ENCODE measurements around the gene CACNA2D1. TPM values are rescaled to one million over a fixed set of nuclear protein-coding genes. Genes with fewer than 3 reads are reported as not detected.

CACNA2D1 gene
- total RNA-seq, 1 donor from 2014 or later = 32.9 TPM

GRCh38 chr7:82234457-82235049 lies 209.0 kb downstream of the CACNA2D1 start:
- peak; percentile 92 for TF ChIP-seq CTCF (IDR thresholded peaks at IDR 0.05)
- H3K27ac Mint-ChIP-seq (ENCODE audit: unreplicated experiment) = no peak overlapping the region
- no peaks in the 10 kb centered on the region for H3K36me3 Mint-ChIP-seq (ENCODE audit: low read depth)
- DNase-seq (ENCODE audit: low spot score) = no peak
- H3K27me3 Mint-ChIP-seq (ENCODE audit: low read depth) = no peaks in the 10 kb centered on the region
- H3K4me3 Mint-ChIP-seq (ENCODE audit: unreplicated experiment) = no peak overlapping the region
- peaks cover 10% of the 10 kb centered on the region for H3K4me1 Mint-ChIP-seq (ENCODE audit: low read depth)
- no peaks in the 10 kb centered on the region for H3K9me3 Mint-ChIP-seq (ENCODE audit: low read depth)

GRCh38 chr7:82230811-82231581 lies 212.6 kb downstream of the CACNA2D1 start:
- TF ChIP-seq CTCF (IDR thresholded peaks at IDR 0.05) = no peak
- DNase-seq (ENCODE audit: low spot score) = no peak
- Mint-ChIP-seq H3K4me3 (ENCODE audit: unreplicated experiment) (no peak overlapping the region), H3K27me3 (ENCODE audit: low read depth) (no peaks in the 10 kb centered on the region), H3K36me3 (ENCODE audit: low read depth) (no peaks in the 10 kb centered on the region), H3K9me3 (ENCODE audit: low read depth) (no peaks in the 10 kb centered on the region), H3K4me1 (ENCODE audit: low read depth) (peaks cover 10% of the 10 kb centered on the region), H3K27ac (ENCODE audit: unreplicated experiment) (no peak overlapping the region)

- no peak overlapping the region for H3K4me3 Mint-ChIP-seq (ENCODE audit: unreplicated experiment)
- DNase-seq (ENCODE audit: low spot score) = no peak
- no peak for TF ChIP-seq CTCF (IDR thresholded peaks at IDR 0.05)
- H3K36me3 Mint-ChIP-seq (ENCODE audit: low read depth) = no peaks in the 10 kb centered on the region
- H3K27me3 Mint-ChIP-seq (ENCODE audit: low read depth) = no peaks in the 10 kb centered on the region
- no peaks in the 10 kb centered on the region for H3K9me3 Mint-ChIP-seq (ENCODE audit: low read depth)
- H3K4me1 Mint-ChIP-seq (ENCODE audit: low read depth) = peaks cover 7% of the 10 kb centered on the region
- no peak overlapping the region for H3K27ac Mint-ChIP-seq (ENCODE audit: unreplicated experiment)
Observed at GRCh38 chr7:82229164-82229563, 214.4 kb downstream of the CACNA2D1 start.

GRCh38 chr7:82226191-82226590 lies 217.4 kb downstream of the CACNA2D1 start:
- H3K36me3 Mint-ChIP-seq (ENCODE audit: low read depth) = no peaks in the 10 kb centered on the region
- DNase-seq (ENCODE audit: low spot score) = no peak
- no peaks in the 10 kb centered on the region for H3K27me3 Mint-ChIP-seq (ENCODE audit: low read depth)
- peaks cover 7% of the 10 kb centered on the region for H3K4me1 Mint-ChIP-seq (ENCODE audit: low read depth)
- TF ChIP-seq CTCF (IDR thresholded peaks at IDR 0.05) = no peak
- no peak overlapping the region for H3K27ac Mint-ChIP-seq (ENCODE audit: unreplicated experiment)
- H3K4me3 Mint-ChIP-seq (ENCODE audit: unreplicated experiment) = no peak overlapping the region
- H3K9me3 Mint-ChIP-seq (ENCODE audit: low read depth) = no peaks in the 10 kb centered on the region

GRCh38 chr7:82224529-82224928 lies 219.0 kb downstream of the CACNA2D1 start:
- no peak for TF ChIP-seq CTCF (IDR thresholded peaks at IDR 0.05)
- H3K36me3 Mint-ChIP-seq (ENCODE audit: low read depth) = no peaks in the 10 kb centered on the region
- no peak for DNase-seq (ENCODE audit: low spot score)
- no peaks in the 10 kb centered on the region for H3K27me3 Mint-ChIP-seq (ENCODE audit: low read depth)
- H3K9me3 Mint-ChIP-seq (ENCODE audit: low read depth) = no peaks in the 10 kb centered on the region
- no peak overlapping the region for H3K27ac Mint-ChIP-seq (ENCODE audit: unreplicated experiment)
- H3K4me1 Mint-ChIP-seq (ENCODE audit: low read depth) = no peaks in the 10 kb centered on the region
- H3K4me3 Mint-ChIP-seq (ENCODE audit: unreplicated experiment) = no peak overlapping the region
